GM18858 (cell line): ENCODE results near the gene XRRA1.
A peak's percentile ranks its signal among the peaks of the same experiment; 100 is the strongest.
"Not testable (repeated sequence)": the region's sequence is repeated elsewhere in the genome, so short reads cannot be mapped to it uniquely, and the experiment has no call there.

Experiments used
- ATAC-seq: cut with Tn5 transposase; IDR thresholded peaks from one replicate; pipeline ENCODE4 v1.9.1; 2021; ENCODE audit not compliant: unreplicated experiment

Gene XRRA1, protein sequence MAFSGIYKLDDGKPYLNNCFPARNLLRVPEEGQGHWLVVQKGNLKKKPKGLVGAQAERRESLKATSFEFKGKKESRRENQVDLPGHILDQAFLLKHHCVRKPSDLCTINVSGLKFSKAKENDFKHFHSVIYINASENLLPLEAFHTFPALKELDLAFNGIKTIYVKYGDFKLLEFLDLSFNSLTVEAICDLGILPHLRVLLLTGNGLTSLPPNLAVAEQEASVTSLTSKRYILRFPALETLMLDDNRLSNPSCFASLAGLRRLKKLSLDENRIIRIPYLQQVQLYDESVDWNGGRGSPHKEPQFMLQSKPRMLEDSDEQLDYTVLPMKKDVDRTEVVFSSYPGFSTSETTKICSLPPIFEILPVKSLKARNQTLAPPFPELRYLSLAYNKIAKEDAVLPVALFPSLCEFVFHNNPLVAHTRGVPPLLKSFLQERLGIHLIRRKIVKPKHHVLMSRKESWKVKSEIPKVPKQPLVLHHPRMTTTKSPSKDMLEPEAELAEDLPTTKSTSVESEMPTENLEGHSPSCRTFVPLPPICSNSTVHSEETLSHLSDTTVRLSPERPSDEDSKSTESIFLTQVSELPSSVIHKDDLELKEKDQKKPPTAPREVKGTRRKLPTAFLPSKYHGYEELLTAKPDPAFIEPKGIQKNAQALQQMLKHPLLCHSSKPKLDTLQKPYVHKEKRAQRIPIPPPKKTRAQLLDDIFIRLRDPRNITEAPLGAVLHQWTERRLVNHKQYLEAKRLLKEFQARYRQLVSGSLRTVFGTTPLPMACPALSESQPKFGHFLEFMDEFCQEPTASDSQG

DNA sequence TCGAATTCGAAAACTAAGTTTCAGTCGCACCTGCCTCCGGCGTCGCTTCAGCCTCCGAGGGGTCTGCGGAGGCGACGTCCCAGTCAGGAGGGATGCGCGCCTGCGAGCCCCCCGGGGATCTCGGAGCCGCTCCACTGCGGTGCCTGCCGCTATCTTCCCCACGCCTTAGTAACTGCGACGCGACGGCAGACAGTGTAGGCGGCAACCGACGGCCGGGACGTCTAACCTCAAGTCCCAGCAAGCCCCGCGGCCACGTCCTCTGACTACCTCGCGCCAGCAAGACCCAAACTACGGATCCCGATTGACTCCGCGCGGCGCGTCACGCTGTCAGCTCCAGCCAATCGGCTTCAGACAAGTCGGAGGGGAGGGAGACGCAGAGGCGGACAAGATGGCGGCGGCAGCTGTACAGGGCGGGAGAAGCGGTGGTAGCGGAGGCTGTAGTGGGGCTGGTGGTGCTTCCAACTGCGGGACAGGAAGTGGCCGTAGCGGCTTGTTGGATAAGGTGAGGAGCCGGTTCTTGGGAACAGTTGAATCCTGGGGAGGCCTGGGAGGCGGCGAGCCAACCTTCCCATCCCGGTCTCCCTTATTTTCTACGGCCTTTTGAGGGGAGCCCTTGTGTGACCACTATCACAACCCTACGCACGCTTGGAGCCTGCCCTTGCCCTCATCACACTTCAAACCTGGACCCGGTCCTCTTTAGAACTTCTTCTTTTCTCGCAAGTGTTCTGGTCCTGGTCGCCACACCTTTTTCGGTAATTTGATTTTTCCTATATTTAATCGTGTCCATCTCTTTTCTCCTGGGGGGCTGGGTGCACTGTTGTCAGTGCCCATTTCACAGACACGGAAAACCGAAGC, at the start of gene XRRA1, which contains the start of gene SPCS2:
Gene XRRA1 (minus strand): TSS at position 194 of the 855 bp plus-strand sequence. CDS start 8,213 bp downstream, outside the sequence.
Gene SPCS2 (plus strand): TSS at position 369 of the 855 bp plus-strand sequence. CDS start 20 bp downstream, at position 389.
- ATAC-seq, result peak; percentile 78

DNA sequence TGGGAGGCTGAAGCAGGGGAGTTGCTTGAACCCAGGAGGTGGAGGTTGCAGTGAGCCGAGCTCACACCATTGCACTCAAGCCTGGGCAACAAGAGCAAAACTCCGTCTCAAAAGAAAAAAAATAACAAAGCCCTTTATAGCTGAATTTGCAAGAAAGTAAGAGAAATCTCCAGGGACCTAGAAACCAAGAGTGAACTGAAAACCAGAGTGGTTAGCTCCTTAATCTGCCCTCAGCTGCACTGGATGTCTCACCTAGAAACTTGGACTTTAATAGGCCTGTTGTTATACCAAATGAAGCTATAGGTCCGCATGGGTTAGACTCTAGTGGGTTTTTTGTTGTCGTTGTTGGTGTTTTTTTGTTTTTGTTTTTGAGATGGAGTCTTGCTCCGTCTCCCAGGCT, 44.0 kb upstream of the XRRA1 start:
- peak; percentile 35 for ATAC-seq

DNA sequence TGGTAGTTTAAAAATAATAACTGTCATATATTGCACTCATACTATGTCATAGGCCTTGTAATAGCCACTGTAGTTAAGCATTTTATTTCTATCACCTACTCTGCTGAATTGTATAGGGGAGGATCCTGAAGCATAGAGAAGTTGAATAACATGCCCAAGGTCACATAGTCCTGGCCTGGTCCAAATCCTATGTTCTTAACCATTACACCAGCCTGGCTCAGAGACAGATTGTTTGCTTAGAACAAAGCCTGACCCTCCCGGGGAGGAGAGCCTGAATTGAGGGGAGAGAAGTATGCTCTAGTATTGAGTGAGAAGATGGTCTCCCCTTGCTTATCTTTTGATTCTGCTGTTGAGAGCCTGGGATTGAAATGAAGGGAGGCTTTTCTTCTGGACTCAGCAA, 42.0 kb upstream of the XRRA1 start:
- ATAC-seq, result no peak

DNA sequence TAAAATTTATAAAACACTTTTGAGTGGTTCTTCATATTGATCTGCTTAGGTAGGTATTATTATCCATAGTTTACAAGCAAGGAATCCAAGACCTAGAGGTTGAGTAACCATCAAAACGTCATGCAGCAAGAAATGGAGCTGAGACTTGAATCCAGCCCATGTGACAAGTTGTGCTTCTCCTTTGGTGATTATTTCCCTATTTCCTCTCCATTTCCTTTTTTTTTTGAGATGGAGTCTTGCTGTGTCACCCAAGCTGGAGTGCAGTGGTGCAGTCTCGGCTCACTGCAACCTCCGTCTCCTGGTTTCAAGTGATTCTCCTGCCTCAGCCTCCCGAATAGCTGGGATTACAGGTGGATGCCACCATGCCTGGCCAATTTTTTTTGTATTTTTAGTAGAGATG, 41.3 kb upstream of the XRRA1 start:
- ATAC-seq, result not testable (repeated sequence)

DNA sequence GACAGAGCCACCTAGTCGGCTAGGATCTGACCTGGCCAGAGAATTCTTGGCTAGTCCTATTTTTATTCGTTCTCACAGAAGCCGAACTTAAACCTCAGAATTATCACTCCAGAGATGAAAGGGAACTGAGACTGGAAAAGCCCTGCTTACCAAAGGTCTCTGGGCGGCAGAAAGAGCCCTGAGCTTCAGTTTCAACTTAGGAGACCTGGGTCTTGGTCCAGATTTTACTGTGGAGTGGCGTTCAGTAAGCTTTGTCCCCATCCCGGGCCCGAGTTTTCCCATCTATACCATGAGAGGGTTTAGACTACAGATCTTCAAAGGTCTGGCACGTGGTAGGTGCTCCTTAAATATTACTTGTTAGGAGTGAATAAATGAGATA, 40.4 kb upstream of the XRRA1 start:
- no peak for ATAC-seq

DNA sequence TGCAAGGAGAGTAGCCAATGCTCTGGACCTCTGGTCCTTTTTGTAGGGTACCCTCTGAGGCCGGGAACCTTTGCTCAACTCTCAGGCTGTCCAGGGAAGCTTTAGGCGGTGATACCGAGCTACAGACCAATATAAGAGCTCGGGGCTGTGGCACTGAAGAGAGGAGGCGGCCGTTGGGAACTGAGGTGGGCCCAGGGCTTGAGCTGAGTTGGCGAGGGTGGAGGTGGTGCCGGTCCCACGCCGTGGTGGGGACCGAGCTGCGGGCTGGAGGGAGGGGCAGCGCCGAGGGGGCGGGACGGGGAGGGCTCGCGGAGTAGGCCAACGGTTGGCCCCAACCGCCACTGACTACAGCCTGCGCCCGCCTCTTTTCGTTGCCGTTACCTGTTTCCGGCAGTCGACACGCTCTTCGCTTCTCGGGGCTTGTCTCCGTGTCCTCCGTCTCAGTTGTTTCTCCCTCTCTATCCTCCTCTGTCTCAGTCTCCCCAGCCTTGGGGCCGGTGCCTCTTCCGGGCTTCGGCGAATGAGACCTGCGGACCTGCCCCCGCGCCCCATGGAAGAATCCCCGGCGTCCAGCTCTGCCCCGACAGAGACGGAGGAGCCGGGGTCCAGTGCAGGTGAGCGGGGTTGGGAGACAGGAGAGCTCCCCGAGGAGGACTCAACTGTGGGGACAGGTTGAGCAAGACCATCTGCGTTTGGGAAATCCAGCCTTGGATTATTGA, 39.8 kb upstream of the XRRA1 start, which contains the start of gene NEU3:
Gene NEU3 (plus strand): TSS at position 393 of the 719 bp plus-strand sequence. CDS start 128 bp downstream, at position 521.
- peak; percentile 54 for ATAC-seq

DNA sequence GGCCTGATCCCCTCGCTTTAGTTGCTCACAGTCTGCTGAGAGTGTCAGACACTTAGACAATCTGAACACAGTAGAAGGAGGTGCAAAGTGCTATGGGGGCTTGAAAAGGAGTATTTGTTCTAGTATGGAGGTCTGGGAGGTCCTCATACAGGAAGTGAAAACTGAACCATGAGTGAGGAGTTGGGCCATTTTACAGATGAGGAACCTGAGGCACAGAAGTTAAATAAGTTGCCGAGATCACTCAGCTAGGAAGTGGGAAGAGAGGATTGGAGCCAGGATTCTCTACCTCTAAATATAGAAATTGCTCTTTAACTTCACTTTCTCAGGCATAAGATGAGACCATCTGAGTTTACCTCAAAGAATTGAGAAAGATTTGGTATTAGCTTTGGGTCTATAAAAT, 35.8 kb upstream of the XRRA1 start:
- no peak for ATAC-seq

DNA sequence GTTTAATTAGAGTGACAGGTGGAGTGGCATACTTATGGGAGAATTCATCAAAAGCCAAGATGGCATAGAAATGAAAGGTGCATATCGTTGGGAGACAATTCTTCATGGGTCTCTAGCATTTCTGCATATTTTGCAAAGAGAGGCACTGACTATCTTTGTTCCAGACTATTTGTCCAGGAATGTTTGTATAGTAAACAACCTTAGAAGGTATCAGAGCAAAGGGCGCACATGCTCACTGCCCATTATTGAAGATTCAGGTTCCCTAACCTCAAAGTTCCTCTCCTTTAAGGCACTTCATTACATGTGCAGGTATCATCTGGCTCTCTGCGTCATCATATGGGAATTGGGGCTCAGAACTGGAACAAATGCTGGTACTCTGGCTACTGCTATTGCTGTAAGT, 35.2 kb upstream of the XRRA1 start:
- ATAC-seq, result no peak

DNA sequence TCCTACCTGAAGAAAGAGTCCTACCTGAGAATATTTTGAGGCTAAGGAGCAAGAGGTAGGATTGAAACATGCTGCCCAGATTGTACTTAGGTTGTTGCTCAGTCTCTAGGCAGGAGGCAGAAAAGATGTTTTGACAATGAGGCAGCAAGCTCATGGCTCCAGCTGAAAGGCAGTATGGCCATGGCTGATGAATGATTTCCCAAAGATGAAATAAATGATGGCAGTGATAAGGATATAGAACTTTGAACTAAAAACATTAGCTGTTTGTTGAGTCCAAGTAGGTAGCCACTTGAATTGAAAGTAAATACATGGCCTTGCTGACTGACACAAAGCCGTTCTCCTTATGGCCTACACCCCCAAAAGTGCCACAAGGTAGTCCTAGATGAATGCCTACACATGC, 33.0 kb upstream of the XRRA1 start:
- no peak for ATAC-seq

DNA sequence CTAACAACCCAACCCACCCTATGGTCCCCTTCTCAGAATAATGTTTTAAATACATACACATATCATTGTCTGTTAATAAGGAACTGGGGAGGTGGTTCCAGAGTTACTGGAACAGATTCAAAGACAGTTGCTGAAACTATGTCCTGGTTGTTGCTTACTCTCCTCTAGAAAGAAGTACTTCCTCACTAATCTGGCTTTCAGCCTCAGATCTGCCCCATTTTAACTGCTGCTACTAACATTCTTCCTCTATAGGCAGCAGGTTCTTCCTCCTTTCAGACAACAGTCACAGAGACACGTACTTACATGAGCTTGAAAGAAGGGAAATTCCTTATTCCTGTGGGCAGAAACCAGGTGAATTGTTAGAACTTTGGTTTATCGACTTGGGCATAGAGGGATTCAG, 31.7 kb upstream of the XRRA1 start:
- ATAC-seq, result no peak

DNA sequence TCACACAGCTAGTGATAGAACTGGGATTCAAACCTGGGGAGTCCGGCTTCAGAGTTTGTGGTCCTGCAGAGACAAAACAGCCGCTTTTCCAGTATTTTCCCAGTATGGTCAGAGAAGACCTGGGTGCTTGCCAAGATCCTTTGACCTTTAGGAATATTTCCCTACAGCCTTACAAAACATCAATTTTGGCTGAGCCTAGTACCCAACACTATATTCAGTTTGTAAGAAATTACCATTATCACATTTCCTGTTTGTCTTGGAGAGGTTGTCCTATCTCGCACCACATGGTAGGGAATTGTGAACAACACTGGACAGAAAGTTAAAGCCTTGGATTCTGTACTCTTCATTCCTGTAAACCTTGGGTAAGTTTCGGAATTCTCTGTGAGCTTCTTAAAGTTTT, 29.1 kb upstream of the XRRA1 start:
- ATAC-seq, result no peak

DNA sequence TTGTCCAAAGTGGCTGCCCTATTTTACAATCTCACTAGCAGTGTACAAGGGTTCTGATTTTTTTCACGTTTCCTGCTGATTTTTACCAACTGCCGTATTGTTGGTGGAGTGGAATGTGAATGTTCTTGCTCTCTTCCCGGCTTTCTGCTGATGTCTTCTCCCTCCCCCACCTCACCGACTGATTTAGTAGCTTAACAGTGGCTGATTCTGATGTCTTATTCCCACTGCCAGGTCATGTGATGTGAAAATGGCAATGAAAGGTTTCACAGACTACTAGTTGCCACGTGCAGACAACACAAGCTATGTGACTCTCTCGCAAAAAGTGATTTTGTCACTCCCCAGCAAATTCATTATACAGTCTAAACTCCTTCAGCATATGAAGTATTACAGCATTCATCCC, 22.5 kb upstream of the XRRA1 start:
- no peak for ATAC-seq

DNA sequence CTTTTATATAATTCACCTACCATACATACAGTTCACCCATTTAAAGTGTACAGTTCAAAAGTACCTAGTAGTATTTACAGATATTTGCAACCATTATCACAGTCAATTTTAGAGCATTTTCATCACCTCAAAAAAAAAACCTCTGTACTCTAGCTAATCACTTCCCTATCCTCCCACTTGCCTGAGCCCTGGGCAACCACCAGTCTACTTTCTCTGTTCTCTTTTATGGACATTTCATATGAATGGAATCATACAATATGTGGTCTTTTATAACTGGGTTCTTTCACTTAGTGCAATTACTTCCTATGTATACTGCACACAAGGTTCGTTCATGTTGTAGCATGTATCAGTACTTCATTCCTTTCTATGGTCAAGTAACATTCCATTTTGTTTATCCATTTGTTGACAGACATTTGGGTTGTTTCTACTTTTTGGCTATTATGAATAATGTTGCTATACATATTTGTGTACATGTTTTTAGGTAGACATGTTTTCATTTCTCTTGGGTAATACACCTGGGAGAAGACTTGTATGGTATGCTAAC, 22.0 kb upstream of the XRRA1 start:
- ATAC-seq, result no peak

DNA sequence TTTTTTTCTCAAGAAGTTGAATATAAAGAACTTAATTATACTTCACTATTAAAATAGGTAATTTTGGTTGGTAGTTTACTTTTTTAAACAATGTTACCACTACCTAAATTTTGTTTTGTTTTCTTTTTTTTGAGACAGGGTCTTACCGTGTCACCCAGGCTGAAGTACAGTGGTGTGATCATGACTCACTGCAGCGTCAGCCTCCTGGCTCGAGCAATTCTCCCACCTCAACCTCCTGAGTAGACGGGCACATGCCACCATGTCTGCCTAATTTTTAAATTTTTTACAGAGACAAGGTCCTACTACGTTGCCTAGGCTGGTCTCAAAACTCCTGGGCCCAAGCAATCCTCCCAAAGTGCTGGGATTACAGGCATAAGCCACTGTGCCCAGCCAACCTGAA, 17.8 kb upstream of the XRRA1 start:
- no peak for ATAC-seq

DNA sequence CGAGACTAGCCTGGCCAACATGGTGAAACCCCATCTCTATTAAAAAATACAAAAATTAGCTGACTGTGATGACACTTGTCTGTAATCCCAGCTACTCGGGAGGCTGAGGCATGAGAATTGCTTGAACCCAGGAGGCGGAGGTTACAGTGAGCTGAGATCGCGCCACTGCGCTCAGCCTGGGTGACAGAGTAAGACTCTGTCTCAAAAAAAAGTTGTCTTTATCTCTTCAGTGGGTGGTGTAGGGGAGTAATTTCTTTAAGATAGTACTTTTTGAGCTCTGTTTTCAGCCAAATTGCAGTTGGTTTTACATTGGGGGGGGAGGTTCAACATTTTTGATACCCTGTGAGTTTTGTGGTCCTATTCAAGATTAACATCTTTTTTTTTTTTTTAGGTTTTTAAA, 11.2 kb upstream of the XRRA1 start:
- not testable (repeated sequence) for ATAC-seq

DNA sequence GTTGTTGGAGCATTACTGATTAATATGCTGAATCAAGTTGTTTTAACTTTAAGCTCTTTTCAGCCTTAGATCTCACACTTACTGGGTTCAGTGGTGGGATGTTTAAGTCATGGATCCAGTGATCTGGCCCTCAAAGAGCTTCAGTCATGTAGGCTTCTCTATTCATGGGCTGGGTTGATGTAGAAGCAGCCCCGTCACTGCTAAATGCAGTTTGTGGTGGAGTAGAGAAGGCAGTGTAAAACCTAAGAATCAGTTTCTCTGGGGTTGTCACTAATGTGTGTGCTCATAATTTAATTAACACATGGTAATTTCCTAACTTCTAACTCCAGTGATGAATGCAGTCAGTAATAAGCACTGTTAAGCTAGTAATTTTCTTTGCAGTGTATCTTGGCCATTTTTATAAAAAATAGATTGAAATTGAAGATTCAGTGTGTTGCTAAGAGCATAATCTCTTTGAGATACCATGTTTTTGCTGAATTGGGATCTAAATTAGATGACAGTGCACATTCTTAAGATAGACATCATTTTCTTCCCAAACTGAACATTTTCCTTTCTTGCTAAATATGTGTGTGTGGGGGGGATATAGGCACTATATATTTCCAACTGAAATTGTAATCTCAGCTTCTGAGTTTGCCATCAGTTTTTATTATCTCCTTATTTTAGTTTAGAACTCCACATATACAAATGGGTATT, 9.2 kb upstream of the XRRA1 start:
- no peak for ATAC-seq

DNA sequence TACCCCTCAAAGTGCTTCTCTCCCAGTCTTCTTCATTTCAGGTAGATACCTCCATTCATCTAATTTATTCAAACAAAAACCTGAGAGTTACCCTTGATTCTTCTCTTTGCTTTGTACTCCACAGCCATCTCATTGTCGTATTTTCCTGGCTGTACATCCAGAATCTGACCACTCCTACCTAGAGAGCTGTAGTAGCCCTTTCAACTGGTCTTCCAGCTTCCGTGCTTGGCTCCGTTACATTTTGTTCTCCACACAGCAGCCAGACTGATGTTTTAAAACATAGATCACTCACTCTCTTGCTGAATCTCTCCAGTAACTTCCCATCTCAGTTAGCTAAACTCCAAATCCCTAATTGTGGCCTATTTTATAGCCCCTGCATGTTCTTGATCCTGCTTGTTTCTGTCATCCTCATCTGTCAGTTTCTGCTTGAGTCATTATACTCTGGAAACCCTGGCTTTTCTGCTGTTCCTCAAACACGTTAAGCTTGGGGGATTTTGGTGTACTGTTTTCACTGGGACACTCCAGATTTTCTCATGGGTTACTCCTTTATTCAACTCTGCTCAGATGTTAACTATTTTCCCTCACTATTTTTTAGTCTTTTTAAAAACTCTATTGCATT, 7.6 kb upstream of the XRRA1 start:
- no peak for ATAC-seq

DNA sequence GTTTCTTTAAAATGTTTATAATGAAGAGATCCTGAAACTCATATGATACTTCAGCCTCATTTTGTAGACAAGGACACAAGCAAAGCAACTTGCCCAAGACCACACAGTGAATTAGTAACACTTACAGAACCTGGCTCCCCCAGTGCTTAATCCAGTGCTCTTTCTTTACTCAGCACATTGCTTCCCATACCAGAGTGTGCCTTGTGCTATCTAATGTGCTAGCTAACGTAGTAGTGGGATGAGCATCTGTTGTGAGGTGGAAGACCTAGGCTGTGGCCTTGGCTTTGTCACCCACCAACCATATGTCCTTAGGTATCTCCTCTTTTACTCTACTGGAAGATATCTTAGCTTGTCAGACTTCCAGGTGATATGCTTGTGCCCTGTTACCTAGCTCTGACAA, 5.3 kb upstream of the XRRA1 start:
- ATAC-seq, result no peak

DNA sequence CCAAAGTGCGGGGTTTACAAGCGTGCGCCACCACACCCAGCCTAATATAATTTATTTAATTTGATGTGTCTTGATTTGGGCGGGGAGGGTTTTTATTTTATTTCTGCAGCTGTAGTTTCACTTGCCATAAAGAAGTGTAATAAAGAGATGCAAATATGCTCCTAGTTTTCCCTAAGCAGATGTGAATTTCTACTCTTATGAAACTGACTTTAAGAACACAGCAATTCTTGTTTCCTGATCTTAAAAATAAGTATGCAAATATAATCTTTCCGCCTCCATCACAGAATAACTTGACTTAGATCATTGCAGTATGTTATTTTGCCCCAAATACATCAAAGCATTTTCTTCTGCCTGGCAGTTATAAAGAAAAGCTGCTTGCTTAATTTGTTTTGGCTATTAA, 4.6 kb upstream of the XRRA1 start:
- ATAC-seq, result no peak
